ENCODE results near the gene HSPG2.

HSPG2 gene

GRCh38 chr1:21932127-21932526 lies 5.0 kb downstream of the HSPG2 start:
- H3K4me3 ChIP-seq (ENCODE audit: severe bottlenecking) = no peak overlapping the region
- no peaks in the 10 kb centered on the region for H3K27me3 ChIP-seq (ENCODE audit: insufficient read depth, poor library complexity, severe bottlenecking)
- no peak for TF ChIP-seq CTCF (IDR thresholded peaks at IDR 0.05; ENCODE audit: poor library complexity, severe bottlenecking)
- H3K36me3 ChIP-seq (ENCODE audit: low read depth) = peaks cover 3% of the 10 kb centered on the region; the same call in 1 of the 2 replicates
- no peak for ATAC-seq (ENCODE audit: low read depth)
- peaks cover 41% of the 10 kb centered on the region for H3K4me1 ChIP-seq (ENCODE audit: insufficient read depth, poor library complexity, severe bottlenecking)
- H3K9me3 ChIP-seq (ENCODE audit: severe bottlenecking) = no peaks in the 10 kb centered on the region
- peak overlapping the region; percentile 85 for H3K27ac ChIP-seq (ENCODE audit: poor library complexity, severe bottlenecking)
- no peak for DNase-seq (ENCODE audit: low spot score)

GRCh38 chr1:21931171-21932093 lies 5.7 kb downstream of the HSPG2 start:
- H3K27ac ChIP-seq (ENCODE audit: poor library complexity, severe bottlenecking) = peak overlapping the region; percentile 85
- H3K4me3 ChIP-seq (ENCODE audit: severe bottlenecking) = no peak overlapping the region
- no peaks in the 10 kb centered on the region for H3K9me3 ChIP-seq (ENCODE audit: severe bottlenecking)
- DNase-seq (ENCODE audit: low spot score) (no peak), ATAC-seq (ENCODE audit: low read depth) (peak; percentile 65)
- peaks cover 41% of the 10 kb centered on the region for H3K4me1 ChIP-seq (ENCODE audit: insufficient read depth, poor library complexity, severe bottlenecking)
- H3K27me3 ChIP-seq (ENCODE audit: insufficient read depth, poor library complexity, severe bottlenecking) = no peaks in the 10 kb centered on the region
- TF ChIP-seq CTCF (IDR thresholded peaks at IDR 0.05; ENCODE audit: poor library complexity, severe bottlenecking) = no peak
- H3K36me3 ChIP-seq (ENCODE audit: low read depth) = peaks cover 3% of the 10 kb centered on the region; the same call in 1 of the 2 replicates

GRCh38 chr1:21930629-21931170 lies 6.4 kb downstream of the HSPG2 start:
- Histone ChIP-seq H3K4me3 (ENCODE audit: severe bottlenecking) (no peak overlapping the region), H3K4me1 (ENCODE audit: insufficient read depth, poor library complexity, severe bottlenecking) (peaks cover 34% of the 10 kb centered on the region), H3K27ac (ENCODE audit: poor library complexity, severe bottlenecking) (peak overlapping the region; percentile 85), H3K9me3 (ENCODE audit: severe bottlenecking) (no peaks in the 10 kb centered on the region), H3K36me3 (ENCODE audit: low read depth) (peaks cover 3% of the 10 kb centered on the region; the same call in 1 of the 2 replicates), H3K27me3 (ENCODE audit: insufficient read depth, poor library complexity, severe bottlenecking) (no peaks in the 10 kb centered on the region)
- no peak for TF ChIP-seq CTCF (IDR thresholded peaks at IDR 0.05; ENCODE audit: poor library complexity, severe bottlenecking)
- DNase-seq (ENCODE audit: low spot score) = no peak
- ATAC-seq (ENCODE audit: low read depth) = no peak

GRCh38 chr1:21930080-21930571 lies 7.0 kb downstream of the HSPG2 start:
- no peaks in the 10 kb centered on the region for H3K27me3 ChIP-seq (ENCODE audit: insufficient read depth, poor library complexity, severe bottlenecking)
- ATAC-seq (ENCODE audit: low read depth) (no peak), DNase-seq (ENCODE audit: low spot score) (no peak)
- TF ChIP-seq CTCF (IDR thresholded peaks at IDR 0.05; ENCODE audit: poor library complexity, severe bottlenecking) = no peak
- H3K4me1 ChIP-seq (ENCODE audit: insufficient read depth, poor library complexity, severe bottlenecking) = peaks cover 28% of the 10 kb centered on the region
- H3K36me3 ChIP-seq (ENCODE audit: low read depth) = peaks cover 3% of the 10 kb centered on the region; the same call in 1 of the 2 replicates
- H3K27ac ChIP-seq (ENCODE audit: poor library complexity, severe bottlenecking) = no peak overlapping the region
- no peaks in the 10 kb centered on the region for H3K9me3 ChIP-seq (ENCODE audit: severe bottlenecking)
- no peak overlapping the region for H3K4me3 ChIP-seq (ENCODE audit: severe bottlenecking)
